C4-2B (cell line): ENCODE measurements around the gene FAM131A.

Experiments used
- H3K27ac ChIP-seq: fragments of 450-650 bp; 2 replicates; pipeline ENCODE4 v1.5.1; 2017
- CTCF ChIP-seq: fragments of 450-650 bp; conservative IDR thresholded peaks from 2 replicates; pipeline ENCODE4 v1.5.1; 2017; ENCODE audit warnings: mild to moderate bottlenecking
- ZFX ChIP-seq: fragments of 450-650 bp; IDR thresholded peaks from 2 replicates; pipeline ENCODE4 v1.6.1; 2017

Gene FAM131A

GRCh38 chr3:184327171-184327570, 10.2 kb upstream of the FAM131A start:
- TF ChIP-seq ZFX (no peak), CTCF (no peak)
- H3K27ac ChIP-seq, result no peak overlapping the region

GRCh38 chr3:184328516-184328915, 8.9 kb upstream of the FAM131A start:
- TF ChIP-seq ZFX, result no peak
- TF ChIP-seq CTCF, result no peak
- H3K27ac ChIP-seq, result no peak overlapping the region

GRCh38 chr3:184332370-184333090, 4.9 kb upstream of the FAM131A start:
- TF ChIP-seq ZFX, result no peak
- no peak for TF ChIP-seq CTCF
- no peak overlapping the region for H3K27ac ChIP-seq

- TF ChIP-seq CTCF (no peak), ZFX (no peak)
- H3K27ac ChIP-seq, result no peak overlapping the region
Measured at GRCh38 chr3:184333190-184333589, 4.2 kb upstream of the FAM131A start.

- TF ChIP-seq CTCF, result no peak
- no peak for TF ChIP-seq ZFX
- H3K27ac ChIP-seq, result no peak overlapping the region
Measured at GRCh38 chr3:184333700-184334099, 3.7 kb upstream of the FAM131A start.

GRCh38 chr3:184334470-184335158, 2.8 kb upstream of the FAM131A start:
- TF ChIP-seq ZFX (no peak), CTCF (no peak)
- no peak overlapping the region for H3K27ac ChIP-seq

- no peak for TF ChIP-seq CTCF
- no peak for TF ChIP-seq ZFX
- peak overlapping the region; percentile 81 for H3K27ac ChIP-seq
Measured at GRCh38 chr3:184335291-184335660, 2.1 kb upstream of the FAM131A start.
